Astrocyte (in vitro differentiated cells and primary cell): ENCODE measurements around the gene RAB35.

Source experiments
- CTCF ChIP-seq: IDR thresholded peaks from 2 replicates; pipeline ENCODE4 v1.5.1; 2011; ENCODE audit warnings: low read depth, mild to moderate bottlenecking, inconsistent platforms, low read length, moderate library complexity; ENCODE audit not compliant: insufficient read depth
- EZH2 ChIP-seq: IDR thresholded peaks from 2 replicates; pipeline ENCODE4 v1.6.1; 2012; ENCODE audit warnings: mild to moderate bottlenecking, low read length, inconsistent platforms; ENCODE audit not compliant: insufficient read depth

- TF ChIP-seq CTCF (no peak), EZH2 (no peak)
Observed at GRCh38 chr12:120116792-120117651, 469 bp upstream of the RAB35 start.
